Neural progenitor cell (in vitro differentiated cells): ENCODE results near the gene PYGB. TPM values are rescaled to one million over a fixed set of nuclear protein-coding genes. Genes with fewer than 3 reads are reported as not detected.

Source experiments
- DNase-seq: peaks from one replicate; pipeline ENCODE4 v3.0.0-alpha.2; 2016; ENCODE audit warnings: low spot score
- H2AFZ ChIP-seq: fragments of 200-600 bp; sonication (generic); replicated peaks from 2 replicates; pipeline ENCODE4 v1.6.1; 2016; ENCODE audit warnings: antibody characterized with exemption
- H3F3A ChIP-seq: fragments of 200-600 bp; sonication (generic); 2 replicates; pipeline ENCODE4 v1.6.1; 2016; ENCODE audit warnings: antibody characterized with exemption, low read depth
- H3K27ac ChIP-seq: fragments of 200-600 bp; sonication (generic); 2 replicates; pipeline ENCODE4 v1.5.1; 2016; ENCODE audit warnings: mild to moderate bottlenecking
- H3K27me3 ChIP-seq: fragments of 200-600 bp; sonication (generic); 2 replicates; pipeline ENCODE4 v1.6.1; 2016; ENCODE audit warnings: mild to moderate bottlenecking, moderate library complexity
- H3K36me3 ChIP-seq: fragments of 200-600 bp; sonication (generic); 2 replicates; pipeline ENCODE4 v1.5.1; 2016
- H3K4me1 ChIP-seq: fragments of 200-600 bp; sonication (generic); 2 replicates; pipeline ENCODE4 v1.6.1; 2016; ENCODE audit warnings: mixed run types
- H3K4me2 ChIP-seq: fragments of 200-600 bp; sonication (generic); 2 replicates; pipeline ENCODE4 v1.6.1; 2016
- H3K4me3 ChIP-seq: fragments of 200-600 bp; sonication (generic); 2 replicates; pipeline ENCODE4 v1.5.1; 2016
- H3K79me2 ChIP-seq: fragments of 200-600 bp; sonication (generic); 2 replicates; pipeline ENCODE4 v1.6.1; 2016; ENCODE audit warnings: low read depth
- H3K9ac ChIP-seq: fragments of 200-600 bp; sonication (generic); 2 replicates; pipeline ENCODE4 v1.6.1; 2016
- H3K9me3 ChIP-seq: fragments of 200-600 bp; sonication (generic); 2 replicates; pipeline ENCODE4 v1.5.1; 2016; ENCODE audit warnings: low read depth
- H4K20me1 ChIP-seq: fragments of 200-600 bp; sonication (generic); 2 replicates; pipeline ENCODE4 v1.6.1; 2016; ENCODE audit warnings: low read depth
- H3K27ac Mint-ChIP-seq: 3 replicates; pipeline ENCODE4 v1.8.0; 2021; ENCODE audit warnings: mixed read lengths
- H3K27me3 Mint-ChIP-seq: 2 replicates; pipeline ENCODE4 v1.8.0; 2022; ENCODE audit warnings: low read depth, mild to moderate bottlenecking, inconsistent platforms, moderate library complexity, mixed read lengths; ENCODE audit not compliant: insufficient read depth
- H3K36me3 Mint-ChIP-seq: 3 replicates; pipeline ENCODE4 v1.8.0; 2021; ENCODE audit warnings: mixed read lengths
- H3K4me1 Mint-ChIP-seq: 3 replicates; pipeline ENCODE4 v1.8.0; 2021; ENCODE audit warnings: mixed read lengths
- H3K4me3 Mint-ChIP-seq: 3 replicates; pipeline ENCODE4 v1.8.0; 2021; ENCODE audit warnings: mild to moderate bottlenecking, moderate library complexity, mixed read lengths
- H3K9me3 Mint-ChIP-seq: 3 replicates; pipeline ENCODE4 v1.8.0; 2020; ENCODE audit warnings: mixed read lengths
- EZH2 ChIP-seq: fragments of 200-600 bp; sonication (generic); IDR thresholded peaks from 2 replicates; pipeline ENCODE4 v1.6.1; 2017; ENCODE audit warnings: antibody characterized with exemption, mild to moderate bottlenecking, moderate library complexity
- EZH2phosphoT487 ChIP-seq: fragments of 200-600 bp; sonication (generic); IDR thresholded peaks from 2 replicates; pipeline ENCODE4 v1.6.1; 2017; ENCODE audit warnings: antibody characterized with exemption
- total RNA-seq: library from RNA; depleted of rRNA; stranded (reverse); fragments of >200 nt; gene quantifications from 2 replicates; pipeline ENCODE4 v1.2.3, GENCODE V29; 2015; ENCODE audit warnings: low replicate concordance
- TF ChIP-seq, protein P1 (sequence below): fragments of 200-600 bp; sonication (generic); IDR thresholded peaks from 2 replicates; pipeline ENCODE4 v1.5.1; 2017; ENCODE audit warnings: antibody characterized with exemption, mild to moderate bottlenecking

The PYGB gene
- total RNA-seq, 1 donor from 2014 or later = 40.9 TPM

DNA sequence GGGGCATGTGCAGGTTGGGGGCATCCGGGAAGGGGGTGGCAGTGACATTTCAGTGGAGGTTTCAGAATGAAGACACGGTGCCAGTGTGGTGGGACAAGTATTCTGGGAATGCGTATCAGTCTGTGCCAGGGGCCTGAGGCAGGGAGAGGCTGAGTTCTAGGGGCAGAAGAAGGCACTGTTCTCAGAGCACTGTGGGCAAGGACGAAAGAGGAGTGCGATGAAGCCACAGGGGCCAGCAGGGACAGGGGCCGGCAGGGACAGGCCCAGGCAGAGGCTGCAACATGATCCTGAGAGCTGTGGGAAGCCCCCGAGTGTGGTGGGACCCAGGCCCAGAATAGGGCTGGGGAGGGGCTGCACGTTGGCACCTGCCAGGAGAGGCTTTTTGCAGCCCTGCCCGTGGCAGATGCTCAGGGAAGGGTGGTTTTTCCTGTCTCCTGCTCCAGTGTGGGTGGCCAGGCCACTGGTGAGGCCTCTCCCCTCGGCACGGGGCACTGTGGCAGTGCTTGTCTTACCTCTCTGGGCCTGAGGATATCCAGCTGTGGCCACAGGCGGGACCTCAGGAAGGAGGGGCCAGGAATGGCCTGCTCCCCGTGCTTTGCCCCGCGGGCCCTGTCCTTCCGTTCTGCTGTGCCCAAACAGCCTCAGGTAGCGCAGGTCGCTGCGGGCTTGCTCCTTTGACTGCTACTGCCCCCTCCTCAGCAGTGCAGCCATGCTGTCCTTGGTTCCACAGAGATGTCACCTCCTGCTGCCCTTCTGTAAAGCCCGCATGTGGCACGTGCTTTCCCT is 42.4 kb upstream of the PYGB start:
- TF ChIP-seq EZH2 (no peak), EZH2phosphoT487 (no peak)
- TF ChIP-seq, protein P1, sequence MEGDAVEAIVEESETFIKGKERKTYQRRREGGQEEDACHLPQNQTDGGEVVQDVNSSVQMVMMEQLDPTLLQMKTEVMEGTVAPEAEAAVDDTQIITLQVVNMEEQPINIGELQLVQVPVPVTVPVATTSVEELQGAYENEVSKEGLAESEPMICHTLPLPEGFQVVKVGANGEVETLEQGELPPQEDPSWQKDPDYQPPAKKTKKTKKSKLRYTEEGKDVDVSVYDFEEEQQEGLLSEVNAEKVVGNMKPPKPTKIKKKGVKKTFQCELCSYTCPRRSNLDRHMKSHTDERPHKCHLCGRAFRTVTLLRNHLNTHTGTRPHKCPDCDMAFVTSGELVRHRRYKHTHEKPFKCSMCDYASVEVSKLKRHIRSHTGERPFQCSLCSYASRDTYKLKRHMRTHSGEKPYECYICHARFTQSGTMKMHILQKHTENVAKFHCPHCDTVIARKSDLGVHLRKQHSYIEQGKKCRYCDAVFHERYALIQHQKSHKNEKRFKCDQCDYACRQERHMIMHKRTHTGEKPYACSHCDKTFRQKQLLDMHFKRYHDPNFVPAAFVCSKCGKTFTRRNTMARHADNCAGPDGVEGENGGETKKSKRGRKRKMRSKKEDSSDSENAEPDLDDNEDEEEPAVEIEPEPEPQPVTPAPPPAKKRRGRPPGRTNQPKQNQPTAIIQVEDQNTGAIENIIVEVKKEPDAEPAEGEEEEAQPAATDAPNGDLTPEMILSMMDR = no peak
- Histone ChIP-seq H3K4me2 (no peak overlapping the region), H4K20me1 (peaks cover 24% of the 10 kb centered on the region), H3K4me1 (peaks cover 14% of the 10 kb centered on the region), H3K79me2 (peaks cover 43% of the 10 kb centered on the region), H3F3A (no peaks in the 10 kb centered on the region), H3K9ac (no peak overlapping the region), H3K36me3 (no peaks in the 10 kb centered on the region), H3K4me3 (no peak overlapping the region), H3K9me3 (no peaks in the 10 kb centered on the region), H2AFZ (no peak overlapping the region), H3K27ac (no peak overlapping the region), H3K27me3 (no peaks in the 10 kb centered on the region)
- peaks cover 2% of the 10 kb centered on the region for H3K9me3 Mint-ChIP-seq
- H3K27ac Mint-ChIP-seq = peak overlapping the region; percentile 70
- H3K4me3 Mint-ChIP-seq = no peak overlapping the region
- peaks cover 7% of the 10 kb centered on the region for H3K4me1 Mint-ChIP-seq
- peaks cover 6% of the 10 kb centered on the region for H3K36me3 Mint-ChIP-seq
- H3K27me3 Mint-ChIP-seq = no peaks in the 10 kb centered on the region
- no peak for DNase-seq

DNA sequence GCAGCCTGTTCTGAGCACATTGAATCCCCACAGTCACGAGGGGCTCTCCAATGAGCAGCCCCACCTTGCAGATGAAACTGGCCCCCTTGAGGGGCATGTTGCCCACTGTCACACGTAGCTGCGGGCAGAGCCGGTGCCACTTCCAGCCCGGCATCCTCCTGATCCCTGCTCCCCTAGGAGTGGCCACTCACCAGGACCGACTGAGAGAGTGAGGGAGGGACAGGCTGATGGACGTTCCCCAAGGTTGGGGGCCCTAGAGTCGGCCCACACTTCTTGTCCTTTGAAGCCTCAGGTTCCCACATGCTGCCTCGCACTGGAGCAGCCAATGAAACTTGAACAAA is 41.9 kb upstream of the PYGB start:
- H3K27ac Mint-ChIP-seq = no peak overlapping the region
- DNase-seq = no peak

DNA sequence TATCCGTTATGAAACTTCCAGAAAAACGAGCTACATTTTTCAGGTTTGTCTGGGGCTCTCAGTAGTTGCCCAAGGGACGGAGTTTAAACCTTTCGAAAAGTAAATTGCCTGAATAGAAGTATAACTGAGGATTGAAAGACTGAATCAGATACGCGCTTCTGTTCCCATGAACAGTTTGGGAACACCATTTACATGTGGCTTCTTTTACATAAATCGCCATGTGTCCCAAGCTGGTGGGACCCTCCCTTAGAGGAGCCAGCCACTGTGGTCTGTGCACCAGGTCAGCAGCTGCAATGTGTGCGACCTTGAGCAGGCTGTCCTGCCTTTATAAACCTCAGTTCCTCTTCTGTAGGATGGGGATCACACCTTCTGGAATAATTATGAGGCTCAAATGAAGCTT is 41.3 kb upstream of the PYGB start:
- Mint-ChIP-seq H3K4me1 (peaks cover 7% of the 10 kb centered on the region), H3K27me3 (no peaks in the 10 kb centered on the region), H3K36me3 (peaks cover 9% of the 10 kb centered on the region), H3K4me3 (no peak overlapping the region), H3K27ac (no peak overlapping the region), H3K9me3 (peaks cover 2% of the 10 kb centered on the region)
- DNase-seq = no peak
- peaks cover 14% of the 10 kb centered on the region for H3K4me1 ChIP-seq
- H3K27me3 ChIP-seq = no peaks in the 10 kb centered on the region
- no peak overlapping the region for H3K9ac ChIP-seq
- H3K4me3 ChIP-seq = no peak overlapping the region
- H3F3A ChIP-seq = no peaks in the 10 kb centered on the region
- no peak overlapping the region for H3K4me2 ChIP-seq
- TF ChIP-seq, protein P1 = no peak
- no peak for TF ChIP-seq EZH2
- TF ChIP-seq EZH2phosphoT487 = no peak
- H3K79me2 ChIP-seq = peaks cover 34% of the 10 kb centered on the region
- peaks cover 24% of the 10 kb centered on the region for H4K20me1 ChIP-seq
- H2AFZ ChIP-seq = no peak overlapping the region
- H3K36me3 ChIP-seq = no peaks in the 10 kb centered on the region
- no peaks in the 10 kb centered on the region for H3K9me3 ChIP-seq
- H3K27ac ChIP-seq = no peak overlapping the region

More for the DNA sequence above, 41.9 kb upstream of the PYGB start:
- peaks cover 2% of the 10 kb centered on the region for H3K9me3 Mint-ChIP-seq
- peaks cover 24% of the 10 kb centered on the region for H4K20me1 ChIP-seq
- peaks cover 14% of the 10 kb centered on the region for H3K4me1 ChIP-seq
- no peaks in the 10 kb centered on the region for H3K27me3 ChIP-seq
- H3K27ac ChIP-seq = no peak overlapping the region
- peaks cover 6% of the 10 kb centered on the region for H3K36me3 Mint-ChIP-seq
- H3K9me3 ChIP-seq = no peaks in the 10 kb centered on the region
- peaks cover 40% of the 10 kb centered on the region for H3K79me2 ChIP-seq
- H3K27me3 Mint-ChIP-seq = no peaks in the 10 kb centered on the region
- no peak overlapping the region for H3K4me3 Mint-ChIP-seq
- no peak overlapping the region for H3K4me3 ChIP-seq
- no peaks in the 10 kb centered on the region for H3K36me3 ChIP-seq
- H3K9ac ChIP-seq = no peak overlapping the region
- no peak overlapping the region for H3K4me2 ChIP-seq
- no peak overlapping the region for H2AFZ ChIP-seq
- H3K4me1 Mint-ChIP-seq = peaks cover 7% of the 10 kb centered on the region
- TF ChIP-seq EZH2 (no peak), EZH2phosphoT487 (no peak)
- TF ChIP-seq, protein P1 = no peak
- no peaks in the 10 kb centered on the region for H3F3A ChIP-seq
